Panc1 (cell line): ENCODE data around the gene GDAP1L1. TPM values are rescaled to one million over a fixed set of nuclear protein-coding genes. Genes with fewer than 3 reads are reported as not detected.

Source experiments
- ATAC-seq: fragments of 200-7000 bp; cut with Tn5 transposase; 2 replicates; pipeline ENCODE4 v1.9.1; 2020; ENCODE audit warnings: mild to moderate bottlenecking, moderate library complexity
- BruUV-seq: library from RNA; stranded (reverse); fragments of 400-500 nt; replicated peaks from 2 replicates; lab custom pipeline; 2021; lab: Mats Ljungman, UMichigan
- CTCF ChIA-PET: fragments of 300-600 bp; sonication (Branson Sonifier 250); formaldehyde crosslinking; loops from one replicate; lab custom pipeline; 2022; ENCODE audit warnings: antibody characterized with exemption; lab: Charles Lee
- POLR2A ChIA-PET: fragments of 300-600 bp; sonication (Branson Sonifier 250); formaldehyde crosslinking; loops from one replicate; lab custom pipeline; 2022; ENCODE audit warnings: antibody characterized with exemption; lab: Charles Lee
- DNase-seq: peaks from one replicate; pipeline ENCODE4 v3.0.0-alpha.2; 2010; ENCODE audit warnings: low read depth, low spot score
- H3K27ac ChIP-seq: 2 replicates; pipeline ENCODE4 v1.5.1; 2011; ENCODE audit warnings: mild to moderate bottlenecking, low read length, inconsistent platforms
- H3K27me3 ChIP-seq: fragments of 200-500 bp; sonication (Bioruptor generic); 2 replicates; pipeline ENCODE4 v1.6.0; 2014; ENCODE audit warnings: low read length, inconsistent platforms; ENCODE audit not compliant: control insufficient read depth, insufficient read depth
- H3K36me3 ChIP-seq: fragments of 200-500 bp; sonication (Bioruptor generic); 2 replicates; pipeline ENCODE4 v1.5.1; 2014; ENCODE audit warnings: inconsistent platforms, mild to moderate bottlenecking, low read length, moderate library complexity; ENCODE audit not compliant: control insufficient read depth, insufficient read depth
- H3K4me1 ChIP-seq: 2 replicates; pipeline ENCODE4 v1.5.1; 2011; ENCODE audit warnings: inconsistent platforms, mild to moderate bottlenecking, low read length, moderate library complexity; ENCODE audit not compliant: control insufficient read depth, insufficient read depth
- H3K4me3 ChIP-seq, 2 experiments: 2 replicates each; pipeline ENCODE4 v1.5.1; 2011 to 2012; ENCODE audit warnings: low read depth in 2 of 2, low read length in 2 of 2, mild to moderate bottlenecking in 2 of 2, inconsistent platforms in 1 of 2, moderate library complexity in 1 of 2
- H3K9me3 ChIP-seq: fragments of 200-500 bp; sonication (Bioruptor generic); 2 replicates; pipeline ENCODE4 v1.5.1; 2014; ENCODE audit warnings: low read depth, mild to moderate bottlenecking, inconsistent platforms, low read length, moderate library complexity; ENCODE audit not compliant: control insufficient read depth, insufficient read depth
- POLR2AphosphoS5 ChIP-seq: IDR thresholded peaks from 2 replicates; pipeline ENCODE4 v1.6.1; 2012; ENCODE audit warnings: mild to moderate bottlenecking, low read depth, low read length, moderate library complexity
- SIN3A ChIP-seq: IDR thresholded peaks from 2 replicates; pipeline ENCODE4 v1.6.1; 2012; ENCODE audit warnings: low read depth, mild to moderate bottlenecking, low read length, moderate library complexity, borderline replicate concordance; ENCODE audit not compliant: insufficient read depth
- TCF7L2 ChIP-seq: IDR thresholded peaks from 2 replicates; pipeline ENCODE4 v1.6.1; 2011; ENCODE audit warnings: mild to moderate bottlenecking, low read depth, low read length, inconsistent platforms
- in situ Hi-C: cut with HindIII; loops from 2 replicates; pipeline ENCODE4 v1.10.0; 2016; ENCODE audit warnings: low sequenced_read_pairs, low pct_unique_long_range_greater_than_20kb
- intact Hi-C: fragments of 100-400 bp; cut with micrococcal nuclease; formaldehyde crosslinking; loops from one replicate; pipeline ENCODE4 v1.10.0; 2022; ENCODE audit not compliant: unreplicated experiment
- total RNA-seq: library from RNA; stranded (reverse); gene quantifications from one replicate; pipeline ENCODE4 v1.2.1, GENCODE V29; 2021; ENCODE audit not compliant: unreplicated experiment
- TF ChIP-seq, protein P1 (sequence below): fragments of 450-650 bp; IDR thresholded peaks from 2 replicates; pipeline ENCODE4 v1.5.1; 2017; ENCODE audit warnings: mild to moderate bottlenecking
- TF ChIP-seq, protein P2 (sequence below), 2 experiments: IDR thresholded peaks; 2 replicates each; pipeline ENCODE4 v1.6.1; 2011 to 2012; ENCODE audit warnings: low read depth in 2 of 2, control low read depth in 1 of 2, low read length in 1 of 2, mild to moderate bottlenecking in 1 of 2, moderate library complexity in 1 of 2; ENCODE audit not compliant: insufficient read depth in 1 of 2

Gene GDAP1L1
- total RNA-seq, 1 experiment from 2014 or later = not detected

DNA sequence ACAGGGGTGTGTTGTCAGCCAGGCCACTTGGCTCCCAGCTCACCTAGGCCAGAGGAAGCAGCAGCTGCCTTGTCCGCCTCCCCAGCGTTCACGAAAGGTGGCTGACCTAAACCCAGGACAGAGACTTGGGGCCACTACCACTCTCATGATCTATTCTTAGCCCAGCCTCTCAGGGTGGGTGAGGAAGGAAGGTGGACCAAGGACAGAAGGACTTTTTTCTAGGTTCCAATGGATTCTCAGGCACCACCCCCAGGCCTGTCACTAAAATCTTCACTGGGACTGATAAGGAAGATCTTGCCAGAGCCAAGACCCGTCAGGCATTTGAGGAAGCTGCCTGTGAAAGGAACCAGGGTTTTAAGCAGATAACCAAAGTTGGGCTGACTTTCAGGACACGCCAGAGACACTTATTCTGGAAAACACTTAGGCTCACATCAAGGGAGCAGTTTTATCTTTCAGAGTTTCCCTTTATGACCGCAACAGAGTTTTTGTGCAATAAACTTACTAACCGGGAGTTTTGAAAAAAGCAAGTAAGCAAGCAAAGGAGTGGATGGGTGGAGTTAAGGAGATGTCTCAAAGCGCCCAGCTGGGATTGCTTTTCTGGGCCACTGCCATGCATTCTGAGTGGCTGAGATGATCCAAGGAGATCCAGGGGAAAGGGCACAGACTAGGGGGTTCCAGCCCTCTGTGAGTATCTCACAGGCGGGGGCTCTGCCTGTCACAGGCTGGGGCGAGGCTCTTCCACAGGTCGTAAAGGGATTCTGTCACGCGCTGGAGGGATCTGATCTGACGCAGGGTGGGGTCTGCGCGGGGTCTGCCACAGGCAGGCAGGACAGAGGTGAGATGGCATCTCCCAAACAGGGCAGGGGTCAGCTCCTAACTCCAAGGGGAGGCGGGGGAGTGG, 62.9 kb downstream of the GDAP1L1 start:
- no peaks in the 10 kb centered on the region for H3K27me3 ChIP-seq
- peak overlapping the region; percentile 77 for H3K27ac ChIP-seq
- no peaks in the 10 kb centered on the region for H3K36me3 ChIP-seq
- no peak for TF ChIP-seq POLR2AphosphoS5
- TF ChIP-seq, protein P1, sequence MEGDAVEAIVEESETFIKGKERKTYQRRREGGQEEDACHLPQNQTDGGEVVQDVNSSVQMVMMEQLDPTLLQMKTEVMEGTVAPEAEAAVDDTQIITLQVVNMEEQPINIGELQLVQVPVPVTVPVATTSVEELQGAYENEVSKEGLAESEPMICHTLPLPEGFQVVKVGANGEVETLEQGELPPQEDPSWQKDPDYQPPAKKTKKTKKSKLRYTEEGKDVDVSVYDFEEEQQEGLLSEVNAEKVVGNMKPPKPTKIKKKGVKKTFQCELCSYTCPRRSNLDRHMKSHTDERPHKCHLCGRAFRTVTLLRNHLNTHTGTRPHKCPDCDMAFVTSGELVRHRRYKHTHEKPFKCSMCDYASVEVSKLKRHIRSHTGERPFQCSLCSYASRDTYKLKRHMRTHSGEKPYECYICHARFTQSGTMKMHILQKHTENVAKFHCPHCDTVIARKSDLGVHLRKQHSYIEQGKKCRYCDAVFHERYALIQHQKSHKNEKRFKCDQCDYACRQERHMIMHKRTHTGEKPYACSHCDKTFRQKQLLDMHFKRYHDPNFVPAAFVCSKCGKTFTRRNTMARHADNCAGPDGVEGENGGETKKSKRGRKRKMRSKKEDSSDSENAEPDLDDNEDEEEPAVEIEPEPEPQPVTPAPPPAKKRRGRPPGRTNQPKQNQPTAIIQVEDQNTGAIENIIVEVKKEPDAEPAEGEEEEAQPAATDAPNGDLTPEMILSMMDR = no peak
- TF ChIP-seq, protein P2, sequence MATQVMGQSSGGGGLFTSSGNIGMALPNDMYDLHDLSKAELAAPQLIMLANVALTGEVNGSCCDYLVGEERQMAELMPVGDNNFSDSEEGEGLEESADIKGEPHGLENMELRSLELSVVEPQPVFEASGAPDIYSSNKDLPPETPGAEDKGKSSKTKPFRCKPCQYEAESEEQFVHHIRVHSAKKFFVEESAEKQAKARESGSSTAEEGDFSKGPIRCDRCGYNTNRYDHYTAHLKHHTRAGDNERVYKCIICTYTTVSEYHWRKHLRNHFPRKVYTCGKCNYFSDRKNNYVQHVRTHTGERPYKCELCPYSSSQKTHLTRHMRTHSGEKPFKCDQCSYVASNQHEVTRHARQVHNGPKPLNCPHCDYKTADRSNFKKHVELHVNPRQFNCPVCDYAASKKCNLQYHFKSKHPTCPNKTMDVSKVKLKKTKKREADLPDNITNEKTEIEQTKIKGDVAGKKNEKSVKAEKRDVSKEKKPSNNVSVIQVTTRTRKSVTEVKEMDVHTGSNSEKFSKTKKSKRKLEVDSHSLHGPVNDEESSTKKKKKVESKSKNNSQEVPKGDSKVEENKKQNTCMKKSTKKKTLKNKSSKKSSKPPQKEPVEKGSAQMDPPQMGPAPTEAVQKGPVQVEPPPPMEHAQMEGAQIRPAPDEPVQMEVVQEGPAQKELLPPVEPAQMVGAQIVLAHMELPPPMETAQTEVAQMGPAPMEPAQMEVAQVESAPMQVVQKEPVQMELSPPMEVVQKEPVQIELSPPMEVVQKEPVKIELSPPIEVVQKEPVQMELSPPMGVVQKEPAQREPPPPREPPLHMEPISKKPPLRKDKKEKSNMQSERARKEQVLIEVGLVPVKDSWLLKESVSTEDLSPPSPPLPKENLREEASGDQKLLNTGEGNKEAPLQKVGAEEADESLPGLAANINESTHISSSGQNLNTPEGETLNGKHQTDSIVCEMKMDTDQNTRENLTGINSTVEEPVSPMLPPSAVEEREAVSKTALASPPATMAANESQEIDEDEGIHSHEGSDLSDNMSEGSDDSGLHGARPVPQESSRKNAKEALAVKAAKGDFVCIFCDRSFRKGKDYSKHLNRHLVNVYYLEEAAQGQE (IDR thresholded peaks at IDR 0.05; ENCODE audit: insufficient read depth in 1 of 2, low read depth in 2 of 2, low read length in 1 of 2) = no peak
- TF ChIP-seq TCF7L2 = no peak
- TF ChIP-seq SIN3A = no peak
- POLR2A ChIA-PET = interaction anchor here (0.6 kb wide), 1 partner anchor 798 kb away, joined by 6 read pairs; no protein-coding TSS in a partner anchor
- DNase-seq (no peak), ATAC-seq (no peak)
- TSS peak; percentile 80 for BruUV-seq
- intact Hi-C loops (loop anchor here (10.0 kb wide), 1 partner anchor 155 kb away; no protein-coding TSS in a partner anchor), in situ Hi-C loops (no loop called here)
- CTCF ChIA-PET = interaction anchor here (1.1 to 3.5 kb wide), 3 partner anchors 22 to 92 kb away, joined by 4 to 25 read pairs (median 6); no protein-coding TSS in a partner anchor
- H3K4me3 ChIP-seq = peak overlapping the region; percentile 85 to 96
- peaks cover 6% of the 10 kb centered on the region; the same call in 1 of the 2 replicates for H3K4me1 ChIP-seq
- H3K9me3 ChIP-seq = no peaks in the 10 kb centered on the region

DNA sequence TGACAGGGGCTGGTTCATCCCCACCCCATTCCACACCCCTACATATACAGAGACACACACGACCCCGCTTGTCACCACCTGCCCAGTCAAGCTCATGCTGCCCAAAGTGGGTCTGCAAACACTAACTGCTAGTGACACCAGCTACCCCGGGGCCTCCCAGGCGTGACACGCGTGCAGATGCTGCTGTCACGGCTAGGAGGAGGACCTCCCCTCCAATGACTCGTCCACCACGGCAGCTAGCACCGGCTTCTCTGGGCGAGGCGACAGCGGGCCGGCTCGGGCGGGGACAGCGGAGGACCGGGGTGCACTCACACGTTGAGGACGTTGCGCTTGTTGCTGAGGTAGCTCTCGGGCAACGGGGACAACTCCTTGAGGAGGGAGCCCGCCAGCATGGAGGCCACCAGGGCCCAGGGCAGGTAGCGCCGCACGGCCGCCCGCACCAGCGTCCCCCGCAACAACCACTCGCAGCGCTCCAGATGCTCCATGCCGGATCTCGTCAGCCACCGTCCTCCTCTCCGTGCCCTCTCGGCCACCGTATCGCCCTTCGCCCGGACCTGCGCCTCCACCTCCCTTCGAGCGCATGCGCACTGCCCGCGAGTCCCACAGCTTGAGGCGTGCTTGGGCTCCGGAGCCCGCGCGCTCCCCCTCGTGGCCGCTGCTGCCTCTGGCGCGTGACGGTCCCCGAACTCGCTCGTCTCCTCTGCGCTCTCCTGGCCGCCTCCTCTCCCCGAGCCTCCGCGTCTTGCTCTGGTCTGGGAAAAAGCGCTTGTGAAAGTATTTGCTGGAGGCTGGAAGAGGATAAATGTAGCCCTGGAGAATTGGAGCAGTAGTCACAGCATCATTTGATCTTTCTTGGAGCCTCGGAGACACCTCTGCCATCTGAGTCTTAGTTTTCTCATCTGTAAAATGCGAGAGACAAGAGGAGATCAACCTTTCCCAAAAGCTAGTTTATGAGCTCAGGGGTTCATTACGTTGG, 63.8 kb downstream of the GDAP1L1 start, which contains the start of gene FITM2:
FITM2 (minus strand) TSS at position 539 of the 976 bp plus-strand sequence; CDS start at position 485, 54 bp downstream.
- POLR2A ChIA-PET = interaction anchor here (0.6 to 0.7 kb wide), 3 partner anchors 150 to 797 kb away, joined by 4 to 8 read pairs (median 6); no protein-coding TSS in a partner anchor
- DNase-seq (peak; percentile 78), ATAC-seq (peak; percentile 99)
- H3K27me3 ChIP-seq = no peaks in the 10 kb centered on the region
- no peaks in the 10 kb centered on the region for H3K36me3 ChIP-seq
- H3K4me1 ChIP-seq = peaks cover 6% of the 10 kb centered on the region; the same call in 1 of the 2 replicates
- peak within 1 kb of the TSS; percentile 85 to 96 for H3K4me3 ChIP-seq
- H3K9me3 ChIP-seq = no peaks in the 10 kb centered on the region
- TF ChIP-seq POLR2AphosphoS5 = peak; percentile 78
- 0 out of 2 replicates have a peak, but pooled peaks have one; percentile 37 for TF ChIP-seq TCF7L2
- TF ChIP-seq, protein P1 = peak; percentile 99
- TF ChIP-seq SIN3A = peak; percentile 98
- TF ChIP-seq, protein P2 (IDR thresholded peaks at IDR 0.05; ENCODE audit: insufficient read depth in 1 of 2, low read depth in 2 of 2, low read length in 1 of 2) = peak in 1 of 2 experiments; percentile 79; a peak in 1 of 4 replicates
- H3K27ac ChIP-seq = peak within 1 kb of the TSS; percentile 77
- CTCF ChIA-PET = interaction anchor here (0.5 to 3.5 kb wide), 9 partner anchors 16 to 204 kb away, joined by 3 to 25 read pairs (median 4); no protein-coding TSS in a partner anchor
- intact Hi-C loops = loop anchor here (1.0 to 10.0 kb wide), 2 partner anchors 94 to 154 kb away; no protein-coding TSS in a partner anchor
- no TSS peak for BruUV-seq
- in situ Hi-C loops = no loop called here
